HEK293T (cell line): ENCODE results near the gene TENM3.

Experiments used
- FOXK2 ChIP-seq: fragments of 450-650 bp; IDR thresholded peaks from 2 replicates; pipeline ENCODE4 v1.6.1; 2016; ENCODE audit warnings: mild to moderate bottlenecking
- LEF1 ChIP-seq: fragments of 450-650 bp; IDR thresholded peaks from 2 replicates; pipeline ENCODE4 v1.6.1; 2017; ENCODE audit warnings: mild to moderate bottlenecking, borderline replicate concordance
- SP1 ChIP-seq: fragments of 450-650 bp; IDR thresholded peaks from 2 replicates; pipeline ENCODE4 v1.6.1; 2017
- SUZ12 ChIP-seq: fragments of 450-650 bp; IDR thresholded peaks from 2 replicates; pipeline ENCODE4 v1.6.1; 2016; ENCODE audit warnings: mild to moderate bottlenecking
- TARDBP ChIP-seq: fragments of 450-650 bp; IDR thresholded peaks from 2 replicates; pipeline ENCODE4 v1.6.1; 2016
- ZNF384 ChIP-seq: fragments of 450-650 bp; IDR thresholded peaks from 2 replicates; pipeline ENCODE4 v1.6.1; 2016

- TF ChIP-seq SP1 (no peak), SUZ12 (no peak), LEF1 (no peak), FOXK2 (no peak), ZNF384 (no peak), TARDBP (no peak)
Observed at GRCh38 chr4:182593864-182594263, 350.7 kb downstream of the TENM3 start.
